Neural progenitor cell (in vitro differentiated cells): Measurements from ENCODE around the gene BBS10. TPM values are rescaled to one million over a fixed set of nuclear protein-coding genes. Genes with fewer than 3 reads are reported as not detected.

ENCODE experiments used
- DNase-seq: peaks from one replicate; pipeline ENCODE4 v3.0.0-alpha.2; 2016; ENCODE audit warnings: low spot score
- H2AFZ ChIP-seq: fragments of 200-600 bp; sonication (generic); replicated peaks from 2 replicates; pipeline ENCODE4 v1.6.1; 2016; ENCODE audit warnings: antibody characterized with exemption
- H3F3A ChIP-seq: fragments of 200-600 bp; sonication (generic); 2 replicates; pipeline ENCODE4 v1.6.1; 2016; ENCODE audit warnings: antibody characterized with exemption, low read depth
- H3K27ac ChIP-seq: fragments of 200-600 bp; sonication (generic); 2 replicates; pipeline ENCODE4 v1.5.1; 2016; ENCODE audit warnings: mild to moderate bottlenecking
- H3K27me3 ChIP-seq: fragments of 200-600 bp; sonication (generic); 2 replicates; pipeline ENCODE4 v1.6.1; 2016; ENCODE audit warnings: mild to moderate bottlenecking, moderate library complexity
- H3K36me3 ChIP-seq: fragments of 200-600 bp; sonication (generic); 2 replicates; pipeline ENCODE4 v1.5.1; 2016
- H3K4me1 ChIP-seq: fragments of 200-600 bp; sonication (generic); 2 replicates; pipeline ENCODE4 v1.6.1; 2016; ENCODE audit warnings: mixed run types
- H3K4me2 ChIP-seq: fragments of 200-600 bp; sonication (generic); 2 replicates; pipeline ENCODE4 v1.6.1; 2016
- H3K4me3 ChIP-seq: fragments of 200-600 bp; sonication (generic); 2 replicates; pipeline ENCODE4 v1.5.1; 2016
- H3K79me2 ChIP-seq: fragments of 200-600 bp; sonication (generic); 2 replicates; pipeline ENCODE4 v1.6.1; 2016; ENCODE audit warnings: low read depth
- H3K9ac ChIP-seq: fragments of 200-600 bp; sonication (generic); 2 replicates; pipeline ENCODE4 v1.6.1; 2016
- H3K9me3 ChIP-seq: fragments of 200-600 bp; sonication (generic); 2 replicates; pipeline ENCODE4 v1.5.1; 2016; ENCODE audit warnings: low read depth
- H4K20me1 ChIP-seq: fragments of 200-600 bp; sonication (generic); 2 replicates; pipeline ENCODE4 v1.6.1; 2016; ENCODE audit warnings: low read depth
- H3K27ac Mint-ChIP-seq: 3 replicates; pipeline ENCODE4 v1.8.0; 2021; ENCODE audit warnings: mixed read lengths
- H3K27me3 Mint-ChIP-seq: 2 replicates; pipeline ENCODE4 v1.8.0; 2022; ENCODE audit warnings: low read depth, mild to moderate bottlenecking, inconsistent platforms, moderate library complexity, mixed read lengths; ENCODE audit not compliant: insufficient read depth
- H3K36me3 Mint-ChIP-seq: 3 replicates; pipeline ENCODE4 v1.8.0; 2021; ENCODE audit warnings: mixed read lengths
- H3K4me1 Mint-ChIP-seq: 3 replicates; pipeline ENCODE4 v1.8.0; 2021; ENCODE audit warnings: mixed read lengths
- H3K4me3 Mint-ChIP-seq: 3 replicates; pipeline ENCODE4 v1.8.0; 2021; ENCODE audit warnings: mild to moderate bottlenecking, moderate library complexity, mixed read lengths
- H3K9me3 Mint-ChIP-seq: 3 replicates; pipeline ENCODE4 v1.8.0; 2020; ENCODE audit warnings: mixed read lengths
- EZH2 ChIP-seq: fragments of 200-600 bp; sonication (generic); IDR thresholded peaks from 2 replicates; pipeline ENCODE4 v1.6.1; 2017; ENCODE audit warnings: antibody characterized with exemption, mild to moderate bottlenecking, moderate library complexity
- EZH2phosphoT487 ChIP-seq: fragments of 200-600 bp; sonication (generic); IDR thresholded peaks from 2 replicates; pipeline ENCODE4 v1.6.1; 2017; ENCODE audit warnings: antibody characterized with exemption
- total RNA-seq: library from RNA; depleted of rRNA; stranded (reverse); fragments of >200 nt; gene quantifications from 2 replicates; pipeline ENCODE4 v1.2.3, GENCODE V29; 2015; ENCODE audit warnings: low replicate concordance
- TF ChIP-seq, protein P1 (sequence below): fragments of 200-600 bp; sonication (generic); IDR thresholded peaks from 2 replicates; pipeline ENCODE4 v1.5.1; 2017; ENCODE audit warnings: antibody characterized with exemption, mild to moderate bottlenecking

BBS10 gene
- total RNA-seq = 22.8 and 32.7 TPM in 2 replicates

DNA sequence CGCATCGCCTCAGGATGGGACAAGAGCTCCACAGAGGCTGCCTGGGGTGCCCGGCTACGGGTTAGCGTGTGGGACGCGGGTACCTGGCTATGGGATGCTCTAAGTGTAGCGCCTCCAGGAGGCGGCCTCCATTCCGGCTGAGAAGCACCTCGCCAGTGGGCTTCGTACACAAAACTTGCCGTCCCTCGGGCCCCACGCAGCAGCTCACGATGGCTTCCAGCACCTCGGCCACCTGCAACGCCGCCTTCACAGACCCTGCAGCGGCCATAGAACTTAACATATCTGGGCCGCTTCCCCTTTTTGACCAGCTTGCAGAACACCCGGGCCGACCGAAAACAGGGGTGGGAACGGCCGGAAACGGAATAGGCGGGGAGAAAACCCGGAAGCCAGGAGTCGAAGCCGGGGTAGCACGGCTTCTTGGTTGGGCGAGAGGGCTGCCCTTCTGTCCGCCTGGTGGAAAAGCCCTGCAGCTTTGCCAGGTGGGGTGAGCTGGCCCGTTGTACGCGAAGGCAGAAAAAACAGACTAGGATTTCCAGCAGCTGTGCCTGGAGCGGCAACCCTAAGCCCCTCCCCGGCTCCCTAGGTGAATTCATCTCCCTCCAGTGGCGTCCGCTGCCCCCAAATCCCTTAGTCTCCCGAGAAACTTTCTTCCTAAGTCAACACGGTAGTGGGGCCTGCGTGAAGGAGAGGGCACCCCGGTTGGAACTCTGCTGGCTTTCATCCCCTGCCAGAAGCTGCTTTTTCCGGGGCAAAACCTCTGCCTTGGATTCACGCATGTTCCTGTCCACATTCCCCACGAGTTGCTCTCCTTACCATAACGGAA is at the start of gene BBS10:
TSS of gene BBS10 (minus strand) at position 337 of the 823 bp plus-strand sequence. CDS start at position 280, 57 bp downstream.
- Histone ChIP-seq H3F3A (peaks cover 24% of the 10 kb centered on the region), H3K79me2 (peaks cover 38% of the 10 kb centered on the region), H3K27ac (peak within 1 kb of the TSS; percentile 86), H3K4me1 (peaks cover 15% of the 10 kb centered on the region), H3K4me3 (peak within 1 kb of the TSS; percentile 83), H3K4me2 (peak within 1 kb of the TSS; percentile 93), H3K9me3 (no peaks in the 10 kb centered on the region), H3K36me3 (no peaks in the 10 kb centered on the region), H4K20me1 (no peaks in the 10 kb centered on the region), H3K27me3 (no peaks in the 10 kb centered on the region), H2AFZ (peak within 1 kb of the TSS; percentile 97), H3K9ac (peak within 1 kb of the TSS; percentile 72)
- DNase-seq = peak; percentile 92
- Mint-ChIP-seq H3K27ac (peak within 1 kb of the TSS; percentile 93), H3K4me3 (peak within 1 kb of the TSS; percentile 95), H3K4me1 (peaks cover 18% of the 10 kb centered on the region), H3K27me3 (peaks cover 2% of the 10 kb centered on the region), H3K9me3 (no peaks in the 10 kb centered on the region), H3K36me3 (peaks cover 2% of the 10 kb centered on the region)
- TF ChIP-seq EZH2 = no peak
- TF ChIP-seq, protein P1, sequence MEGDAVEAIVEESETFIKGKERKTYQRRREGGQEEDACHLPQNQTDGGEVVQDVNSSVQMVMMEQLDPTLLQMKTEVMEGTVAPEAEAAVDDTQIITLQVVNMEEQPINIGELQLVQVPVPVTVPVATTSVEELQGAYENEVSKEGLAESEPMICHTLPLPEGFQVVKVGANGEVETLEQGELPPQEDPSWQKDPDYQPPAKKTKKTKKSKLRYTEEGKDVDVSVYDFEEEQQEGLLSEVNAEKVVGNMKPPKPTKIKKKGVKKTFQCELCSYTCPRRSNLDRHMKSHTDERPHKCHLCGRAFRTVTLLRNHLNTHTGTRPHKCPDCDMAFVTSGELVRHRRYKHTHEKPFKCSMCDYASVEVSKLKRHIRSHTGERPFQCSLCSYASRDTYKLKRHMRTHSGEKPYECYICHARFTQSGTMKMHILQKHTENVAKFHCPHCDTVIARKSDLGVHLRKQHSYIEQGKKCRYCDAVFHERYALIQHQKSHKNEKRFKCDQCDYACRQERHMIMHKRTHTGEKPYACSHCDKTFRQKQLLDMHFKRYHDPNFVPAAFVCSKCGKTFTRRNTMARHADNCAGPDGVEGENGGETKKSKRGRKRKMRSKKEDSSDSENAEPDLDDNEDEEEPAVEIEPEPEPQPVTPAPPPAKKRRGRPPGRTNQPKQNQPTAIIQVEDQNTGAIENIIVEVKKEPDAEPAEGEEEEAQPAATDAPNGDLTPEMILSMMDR = peak; percentile 65

DNA sequence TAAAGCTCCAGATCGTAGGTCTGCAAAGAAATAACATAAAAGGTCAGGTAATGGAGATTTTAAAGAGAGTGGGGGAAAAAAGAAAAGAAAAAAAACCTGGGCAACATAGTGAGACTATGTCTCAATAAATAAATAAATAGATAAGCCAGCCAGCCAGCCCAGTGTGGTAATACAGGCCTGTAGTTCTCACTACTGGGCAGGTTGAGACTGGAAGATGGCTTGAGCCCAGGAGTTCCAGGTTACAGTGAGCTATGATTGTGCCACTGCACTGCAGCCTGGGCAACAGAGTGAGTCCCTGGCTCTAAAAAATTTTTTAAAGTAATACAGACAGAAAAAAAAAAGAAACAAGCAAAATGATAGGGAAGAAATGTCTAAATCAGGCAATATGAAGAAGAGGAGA is 43.2 kb upstream of the BBS10 start:
- peaks cover 3% of the 10 kb centered on the region for H3K36me3 ChIP-seq
- H3K4me3 ChIP-seq = no peak overlapping the region
- H2AFZ ChIP-seq = no peak overlapping the region

DNA sequence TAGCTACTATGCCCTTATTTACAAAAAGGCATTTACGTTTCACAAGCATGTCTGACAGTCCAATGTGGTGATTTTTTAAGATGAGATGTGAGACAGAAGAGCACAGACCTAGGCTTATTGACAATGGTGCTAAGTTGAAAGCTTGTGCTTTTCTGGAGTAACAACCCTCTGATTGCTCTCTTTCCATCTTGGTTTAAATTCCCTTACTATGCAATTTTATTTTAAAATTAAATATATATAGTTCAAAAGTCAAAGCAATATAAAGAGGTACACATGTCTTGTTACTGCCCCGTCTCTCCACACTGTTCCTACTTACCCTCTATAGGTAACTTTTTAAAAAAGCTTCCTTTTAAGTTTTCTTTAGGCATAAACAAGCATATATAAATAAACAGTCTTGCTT is 39.4 kb upstream of the BBS10 start:
- H3K27me3 ChIP-seq = no peaks in the 10 kb centered on the region
- no peak overlapping the region for H2AFZ ChIP-seq
- no peaks in the 10 kb centered on the region for H3K4me1 ChIP-seq
- peaks cover 8% of the 10 kb centered on the region for H3K36me3 ChIP-seq
- H3K36me3 Mint-ChIP-seq = peaks cover 14% of the 10 kb centered on the region
- H3K4me3 Mint-ChIP-seq = no peak overlapping the region
- no peaks in the 10 kb centered on the region for H3K27me3 Mint-ChIP-seq
- no peak for DNase-seq
- TF ChIP-seq EZH2phosphoT487 = no peak
- H3K27ac Mint-ChIP-seq = no peak overlapping the region
- H3K27ac ChIP-seq = no peak overlapping the region
- no peaks in the 10 kb centered on the region for H3K79me2 ChIP-seq
- no peaks in the 10 kb centered on the region for H4K20me1 ChIP-seq
- H3K9me3 ChIP-seq = no peaks in the 10 kb centered on the region
- no peak overlapping the region for H3K9ac ChIP-seq
- H3F3A ChIP-seq = no peaks in the 10 kb centered on the region
- no peak overlapping the region for H3K4me2 ChIP-seq
- H3K4me3 ChIP-seq = no peak overlapping the region
- H3K4me1 Mint-ChIP-seq = no peaks in the 10 kb centered on the region
- no peaks in the 10 kb centered on the region for H3K9me3 Mint-ChIP-seq

More for the DNA sequence above, 43.2 kb upstream of the BBS10 start:
- Histone ChIP-seq H3K27ac (no peak overlapping the region), H3K9ac (no peak overlapping the region), H4K20me1 (no peaks in the 10 kb centered on the region), H3F3A (no peaks in the 10 kb centered on the region), H3K4me1 (no peaks in the 10 kb centered on the region), H3K4me2 (no peak overlapping the region), H3K9me3 (no peaks in the 10 kb centered on the region), H3K27me3 (no peaks in the 10 kb centered on the region), H3K79me2 (no peaks in the 10 kb centered on the region)
- Mint-ChIP-seq H3K9me3 (no peaks in the 10 kb centered on the region), H3K27ac (no peak overlapping the region), H3K36me3 (peaks cover 12% of the 10 kb centered on the region), H3K4me3 (no peak overlapping the region), H3K4me1 (no peaks in the 10 kb centered on the region), H3K27me3 (no peaks in the 10 kb centered on the region)
- DNase-seq = no peak
- TF ChIP-seq, protein P1 = no peak
- TF ChIP-seq EZH2 = no peak
- TF ChIP-seq EZH2phosphoT487 = no peak

DNA sequence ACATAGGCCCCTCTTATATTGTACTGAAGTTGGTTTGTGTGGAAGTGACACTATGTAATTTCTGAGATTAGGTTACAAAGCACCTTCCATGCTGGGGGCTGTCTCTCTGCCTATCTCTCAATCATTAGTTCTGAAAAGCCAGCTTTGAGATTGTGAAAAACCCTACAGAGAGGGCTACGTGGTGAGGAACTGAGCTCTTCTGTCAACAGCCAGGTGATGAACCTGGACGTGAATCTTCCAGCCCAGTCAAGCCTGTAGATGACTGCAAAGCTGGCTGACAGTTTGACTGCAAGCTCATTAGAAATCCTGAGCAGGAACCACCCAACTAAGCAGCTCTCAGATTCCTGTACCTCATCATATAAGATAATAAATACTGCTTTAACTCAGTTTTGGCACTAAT is 36.3 kb upstream of the BBS10 start:
- no peaks in the 10 kb centered on the region for H3K27me3 ChIP-seq
- no peak overlapping the region for H2AFZ ChIP-seq

More for the DNA sequence above, 36.3 kb upstream of the BBS10 start:
- no peaks in the 10 kb centered on the region for H3K4me1 Mint-ChIP-seq
- no peaks in the 10 kb centered on the region for H3K4me1 ChIP-seq
- H3K36me3 ChIP-seq = peaks cover 11% of the 10 kb centered on the region
- no peak for TF ChIP-seq EZH2phosphoT487
- TF ChIP-seq, protein P1 = no peak
- no peak for TF ChIP-seq EZH2
- H3K9me3 Mint-ChIP-seq = no peaks in the 10 kb centered on the region
- H3K9me3 ChIP-seq = no peaks in the 10 kb centered on the region
- H3F3A ChIP-seq = no peaks in the 10 kb centered on the region
- no peak overlapping the region for H3K9ac ChIP-seq
- no peak overlapping the region for H3K4me3 Mint-ChIP-seq
- H3K27ac Mint-ChIP-seq = no peak overlapping the region
- DNase-seq = no peak
- peaks cover 12% of the 10 kb centered on the region for H3K36me3 Mint-ChIP-seq
- no peaks in the 10 kb centered on the region for H3K79me2 ChIP-seq
- no peak overlapping the region for H3K4me2 ChIP-seq
- no peaks in the 10 kb centered on the region for H3K27me3 Mint-ChIP-seq
- H3K4me3 ChIP-seq = no peak overlapping the region
- no peak overlapping the region for H3K27ac ChIP-seq
- no peaks in the 10 kb centered on the region for H4K20me1 ChIP-seq
